Measurements from ENCODE around the gene FGD4.

Gene FGD4

GRCh38 chr12:32446316-32447119 is 47.2 kb downstream of the FGD4 start:
- H3K9ac ChIP-seq (ENCODE audit: low read depth, low read length, poor library complexity, severe bottlenecking), result no peak overlapping the region
- H3K4me2 ChIP-seq (ENCODE audit: low read depth, low read length, poor library complexity, severe bottlenecking), result no peak overlapping the region
- H3K4me3 ChIP-seq (ENCODE audit: low read length, poor library complexity, severe bottlenecking), result no peak overlapping the region
- no peaks in the 10 kb centered on the region for H4K20me1 ChIP-seq (ENCODE audit: insufficient read depth, low read length, poor library complexity, severe bottlenecking)
- H3F3A ChIP-seq (ENCODE audit: low read depth), result no peaks in the 10 kb centered on the region
- H3K9me3 ChIP-seq (ENCODE audit: insufficient read depth, low read depth, low read length), result no peaks in the 10 kb centered on the region
- H3K27me3 ChIP-seq (ENCODE audit: insufficient read depth, low read length, poor library complexity, severe bottlenecking), result no peaks in the 10 kb centered on the region
- H3K79me2 ChIP-seq (ENCODE audit: insufficient read depth, low read length), result no peaks in the 10 kb centered on the region
- H3K36me3 ChIP-seq (ENCODE audit: insufficient read depth, low read length), result no peaks in the 10 kb centered on the region
- TF ChIP-seq EZH2phosphoT487 (IDR thresholded peaks at IDR 0.05; ENCODE audit: borderline replicate concordance), result no peak
- H2AFZ ChIP-seq (ENCODE audit: low read length), result peak overlapping the region; percentile 38; the same call in 1 of the 2 replicates
- H3K9me2 ChIP-seq (replicated peaks; ENCODE audit: low read depth, low read length), result no peaks in the 10 kb centered on the region
- no peaks in the 10 kb centered on the region for H3K4me1 ChIP-seq (ENCODE audit: insufficient read depth, low read length, poor library complexity, severe bottlenecking)

- no peak for TF ChIP-seq EZH2phosphoT487 (IDR thresholded peaks at IDR 0.05; ENCODE audit: borderline replicate concordance)
- no peak for TF ChIP-seq CTCF (conservative IDR thresholded peaks at IDR 0.05; ENCODE audit: low read length)
- H3K27me3 ChIP-seq (ENCODE audit: insufficient read depth, low read length, poor library complexity, severe bottlenecking), result no peaks in the 10 kb centered on the region
- no peaks in the 10 kb centered on the region for H3K79me2 ChIP-seq (ENCODE audit: insufficient read depth, low read length)
- no peak overlapping the region for H3K9ac ChIP-seq (ENCODE audit: low read depth, low read length, poor library complexity, severe bottlenecking)
- H3K4me3 ChIP-seq (ENCODE audit: low read length, poor library complexity, severe bottlenecking), result no peak overlapping the region
- H2AFZ ChIP-seq (ENCODE audit: low read length), result no peak overlapping the region
- H3K4me1 ChIP-seq (ENCODE audit: insufficient read depth, low read length, poor library complexity, severe bottlenecking), result no peaks in the 10 kb centered on the region
- no peak overlapping the region for H3K4me2 ChIP-seq (ENCODE audit: low read depth, low read length, poor library complexity, severe bottlenecking)
- no peaks in the 10 kb centered on the region for H3F3A ChIP-seq (ENCODE audit: low read depth)
- H4K20me1 ChIP-seq (ENCODE audit: insufficient read depth, low read length, poor library complexity, severe bottlenecking), result no peaks in the 10 kb centered on the region
- no peaks in the 10 kb centered on the region for H3K9me2 ChIP-seq (replicated peaks; ENCODE audit: low read depth, low read length)
- H3K36me3 ChIP-seq (ENCODE audit: insufficient read depth, low read length), result no peaks in the 10 kb centered on the region
- no peaks in the 10 kb centered on the region for H3K9me3 ChIP-seq (ENCODE audit: insufficient read depth, low read depth, low read length)
These were observed 49.2 kb downstream of the FGD4 start for GRCh38 chr12:32448586-32448985.

GRCh38 chr12:32450363-32450762 is 51.0 kb downstream of the FGD4 start:
- no peak overlapping the region; the same call in 1 of the 2 replicates for H2AFZ ChIP-seq (ENCODE audit: low read length)
- H3K9ac ChIP-seq (ENCODE audit: low read depth, low read length, poor library complexity, severe bottlenecking), result no peak overlapping the region
- no peaks in the 10 kb centered on the region for H3K36me3 ChIP-seq (ENCODE audit: insufficient read depth, low read length)
- no peak overlapping the region for H3K4me3 ChIP-seq (ENCODE audit: low read length, poor library complexity, severe bottlenecking)
- no peaks in the 10 kb centered on the region for H4K20me1 ChIP-seq (ENCODE audit: insufficient read depth, low read length, poor library complexity, severe bottlenecking)
- H3K4me2 ChIP-seq (ENCODE audit: low read depth, low read length, poor library complexity, severe bottlenecking), result no peak overlapping the region
- no peaks in the 10 kb centered on the region for H3K9me2 ChIP-seq (replicated peaks; ENCODE audit: low read depth, low read length)
- H3K9me3 ChIP-seq (ENCODE audit: insufficient read depth, low read depth, low read length), result no peaks in the 10 kb centered on the region
- no peaks in the 10 kb centered on the region for H3K79me2 ChIP-seq (ENCODE audit: insufficient read depth, low read length)
- no peaks in the 10 kb centered on the region for H3F3A ChIP-seq (ENCODE audit: low read depth)
- no peaks in the 10 kb centered on the region for H3K27me3 ChIP-seq (ENCODE audit: insufficient read depth, low read length, poor library complexity, severe bottlenecking)
- H3K4me1 ChIP-seq (ENCODE audit: insufficient read depth, low read length, poor library complexity, severe bottlenecking), result no peaks in the 10 kb centered on the region
- no peak for TF ChIP-seq EZH2phosphoT487 (IDR thresholded peaks at IDR 0.05; ENCODE audit: borderline replicate concordance)
- no peak for TF ChIP-seq CTCF (conservative IDR thresholded peaks at IDR 0.05; ENCODE audit: low read length)

DNA sequence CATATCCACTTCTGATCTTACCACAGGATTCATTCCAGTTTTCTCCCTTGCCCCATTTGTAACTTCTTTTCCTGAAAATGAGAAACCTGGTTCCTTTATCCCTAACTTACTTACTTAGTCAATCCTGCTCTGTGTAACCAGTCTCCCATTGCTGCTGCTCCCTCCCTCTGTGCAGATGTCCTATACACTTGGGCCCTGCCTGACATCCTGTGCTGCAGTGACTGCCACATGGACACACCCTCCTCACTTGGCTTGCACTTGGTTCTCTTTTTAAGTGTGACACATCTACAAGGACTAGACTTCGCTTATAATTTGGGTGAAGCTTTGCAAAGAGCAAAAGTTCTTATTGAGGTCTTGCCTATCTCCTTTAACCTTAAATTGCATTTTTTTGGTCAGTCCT is 51.4 kb downstream of the FGD4 start:
- no peak overlapping the region for H3K9ac ChIP-seq (ENCODE audit: low read depth, low read length, poor library complexity, severe bottlenecking)
- no peak overlapping the region; the same call in 1 of the 2 replicates for H2AFZ ChIP-seq (ENCODE audit: low read length)
- no peaks in the 10 kb centered on the region for H3K9me3 ChIP-seq (ENCODE audit: insufficient read depth, low read depth, low read length)
- no peaks in the 10 kb centered on the region for H3K4me1 ChIP-seq (ENCODE audit: insufficient read depth, low read length, poor library complexity, severe bottlenecking)
- no peak for TF ChIP-seq EZH2phosphoT487 (IDR thresholded peaks at IDR 0.05; ENCODE audit: borderline replicate concordance)
- no peak for TF ChIP-seq CTCF (conservative IDR thresholded peaks at IDR 0.05; ENCODE audit: low read length)
- H3K4me3 ChIP-seq (ENCODE audit: low read length, poor library complexity, severe bottlenecking), result no peak overlapping the region
- H4K20me1 ChIP-seq (ENCODE audit: insufficient read depth, low read length, poor library complexity, severe bottlenecking), result no peaks in the 10 kb centered on the region
- H3K36me3 ChIP-seq (ENCODE audit: insufficient read depth, low read length), result no peaks in the 10 kb centered on the region
- H3K27me3 ChIP-seq (ENCODE audit: insufficient read depth, low read length, poor library complexity, severe bottlenecking), result no peaks in the 10 kb centered on the region
- H3K4me2 ChIP-seq (ENCODE audit: low read depth, low read length, poor library complexity, severe bottlenecking), result no peak overlapping the region
- H3K9me2 ChIP-seq (replicated peaks; ENCODE audit: low read depth, low read length), result no peaks in the 10 kb centered on the region
- no peaks in the 10 kb centered on the region for H3K79me2 ChIP-seq (ENCODE audit: insufficient read depth, low read length)
- H3F3A ChIP-seq (ENCODE audit: low read depth), result no peaks in the 10 kb centered on the region
